ENCODE measurements around the gene LMX1B.

- no peak for TF ChIP-seq POU6F1 (CRISPR knock-in tag; IDR thresholded peaks at IDR 0.05; ENCODE audit: borderline replicate concordance, low read depth)
- no peak for TF ChIP-seq CREB5 (CRISPR knock-in tag; IDR thresholded peaks at IDR 0.05; ENCODE audit: low read depth)
Observed at GRCh38 chr9:126683698-126684044, 69.9 kb downstream of the LMX1B start.

Measured in SK-N-SH treated with all-trans-retinoic acid at 6 μM for 48 hours (cell line).